HepG2 (cell line): ENCODE results near the gene PTPRU. TPM values are rescaled to one million over a fixed set of nuclear protein-coding genes. Genes with fewer than 3 reads are reported as not detected.

Experiments
- BRD4 ChIP-seq: sonication (generic); formaldehyde crosslinking; IDR thresholded peaks from 2 replicates; pipeline ENCODE4 v1.4.0; 2020; ENCODE audit warnings: missing genetic modification reagents
- CSRNP1 ChIP-seq: sonication (generic); formaldehyde crosslinking; IDR thresholded peaks from 2 replicates; pipeline ENCODE4 v1.8.1; 2023; ENCODE audit warnings: mild to moderate bottlenecking, missing genetic modification reagents
- HIC2 ChIP-seq: sonication (generic); formaldehyde crosslinking; IDR thresholded peaks from 2 replicates; pipeline ENCODE4 v1.9.0; 2022; ENCODE audit warnings: low read depth, missing genetic modification reagents
- HNRNPK ChIP-seq: fragments of 200-400 bp; formaldehyde crosslinking; IDR thresholded peaks from 2 replicates; pipeline ENCODE4 v1.6.1; 2018; ENCODE audit warnings: low read length, low read depth, moderate library complexity, mild to moderate bottlenecking; ENCODE audit not compliant: poor library complexity, severe bottlenecking
- IKZF4 ChIP-seq: sonication (generic); formaldehyde crosslinking; IDR thresholded peaks from 2 replicates; pipeline ENCODE4 v1.5.1; 2020; ENCODE audit warnings: borderline replicate concordance, mild to moderate bottlenecking, low read depth, missing genetic modification reagents; ENCODE audit errors: not compliant biosample characterization
- KLF12 ChIP-seq: sonication (generic); formaldehyde crosslinking; IDR thresholded peaks from 2 replicates; pipeline ENCODE4 v1.4.0; 2020; ENCODE audit warnings: missing genetic modification reagents, borderline replicate concordance
- MAFF ChIP-seq: IDR thresholded peaks from 2 replicates; pipeline ENCODE4 v1.6.1; 2011; ENCODE audit warnings: low read depth, low read length, improper control_type of control experiment
- REXO4 ChIP-seq: sonication (generic); formaldehyde crosslinking; IDR thresholded peaks from 2 replicates; pipeline ENCODE4 v1.8.0; 2022; ENCODE audit warnings: missing genetic modification reagents, mild to moderate bottlenecking, borderline replicate concordance
- RXRA ChIP-seq: sonication (generic); formaldehyde crosslinking; IDR thresholded peaks from 2 replicates; pipeline ENCODE4 v1.5.1; 2020; ENCODE audit warnings: missing genetic modification reagents
- SMARCE1 ChIP-seq: fragments of 450-650 bp; IDR thresholded peaks from 2 replicates; pipeline ENCODE4 v1.6.1; 2017; ENCODE audit warnings: borderline replicate concordance
- TMF1 ChIP-seq: sonication (generic); formaldehyde crosslinking; IDR thresholded peaks from 2 replicates; pipeline ENCODE4 v1.8.1; 2022; ENCODE audit warnings: low read depth, missing genetic modification reagents
- ZBTB4 ChIP-seq: sonication (generic); formaldehyde crosslinking; IDR thresholded peaks from 2 replicates; pipeline ENCODE4 v1.4.0; 2020; ENCODE audit warnings: missing genetic modification reagents, mild to moderate bottlenecking, borderline replicate concordance
- ZFP1 ChIP-seq: IDR thresholded peaks from 2 replicates; pipeline ENCODE4 v1.6.1; 2016
- ZFP62 ChIP-seq: sonication (generic); formaldehyde crosslinking; IDR thresholded peaks from 2 replicates; pipeline ENCODE4 v1.4.0; 2020; ENCODE audit warnings: missing genetic modification reagents
- ZNF280D ChIP-seq: sonication (generic); formaldehyde crosslinking; IDR thresholded peaks from 2 replicates; pipeline ENCODE4 v1.5.1; 2020; ENCODE audit warnings: mild to moderate bottlenecking, missing genetic modification reagents
- ZNF296 ChIP-seq: sonication (generic); formaldehyde crosslinking; conservative IDR thresholded peaks from 2 replicates; pipeline ENCODE4 v1.5.0; 2020; ENCODE audit warnings: mild to moderate bottlenecking, missing genetic modification reagents
- ZNF562 ChIP-seq: sonication (generic); formaldehyde crosslinking; IDR thresholded peaks from 2 replicates; pipeline ENCODE4 v1.8.0; 2022; ENCODE audit warnings: missing genetic modification reagents, borderline replicate concordance
- ZNF780A ChIP-seq: sonication (generic); formaldehyde crosslinking; IDR thresholded peaks from 2 replicates; pipeline ENCODE4 v1.8.0; 2022; ENCODE audit warnings: mild to moderate bottlenecking, missing genetic modification reagents, moderate library complexity
- ZNF816 ChIP-seq: sonication (generic); formaldehyde crosslinking; IDR thresholded peaks from 2 replicates; pipeline ENCODE4 v1.8.0; 2022; ENCODE audit warnings: missing genetic modification reagents, mild to moderate bottlenecking, borderline replicate concordance
- polyA plus RNA-seq, 8 experiments: library from polyadenylated mRNA; depleted of rRNA in 3 of 8; stranded (reverse) in 7 of 8; unstranded in 1 of 8; fragments of >200 nt; fragmentation: Illumina TruSeq in 4 of 8; extraction: Trizol in 4 of 8; gene quantifications; 2 replicates each; pipeline versions ENCODE4 v1.2.1 to v1.2.3, GENCODE V29; 2011 to 2016; ENCODE audit warnings: low read depth in 4 of 8, missing spikeins in 1 of 8, mixed read lengths in 1 of 8; ENCODE audit not compliant: insufficient read depth in 1 of 8
- total RNA-seq, 5 experiments: library from RNA; depleted of rRNA; stranded (reverse); fragments of >200 nt; fragmentation: Illumina TruSeq; extraction: Trizol; gene quantifications; 2 replicates each; pipeline ENCODE4 v1.2.3, GENCODE V29; 2016; ENCODE audit warnings: low read depth in 1 of 5

Gene PTPRU
- total and polyA plus RNA-seq, 2 of the 13 experiments (the other 11 are each of a cell fraction or from before 2014, with no cell fraction given) = 21.6 to 22.3 TPM

GRCh38 chr1:29237129-29237821, 953 bp downstream of the PTPRU start (continued):
- TF ChIP-seq ZFP1 (CRISPR knock-in tag) (no peak), SMARCE1 (no peak), BRD4 (CRISPR knock-in tag) (no peak), HIC2 (CRISPR knock-in tag) (no peak), ZNF780A (CRISPR knock-in tag) (no peak), RXRA (no peak), TMF1 (CRISPR knock-in tag) (peak; percentile 62; the same call in 1 of the 2 replicates), KLF12 (CRISPR knock-in tag) (no peak), ZNF816 (CRISPR knock-in tag) (no peak), ZBTB4 (CRISPR knock-in tag) (peak; percentile 31; the same call in 1 of the 2 replicates), ZNF296 (no peak), ZNF562 (CRISPR knock-in tag) (no peak), REXO4 (no peak), ZNF280D (CRISPR knock-in tag) (no peak), MAFF (no peak), CSRNP1 (CRISPR knock-in tag) (no peak), IKZF4 (no peak), HNRNPK (no peak), ZFP62 (CRISPR knock-in tag) (no peak)
